HG03442 (cell line): Measurements from ENCODE around the gene OR51L1.
"Not testable (repeated sequence)": the region's sequence is repeated elsewhere in the genome, so short reads cannot be mapped to it uniquely, and the experiment has no call there.

Source experiments
- ATAC-seq: cut with Tn5 transposase; IDR thresholded peaks from one replicate; pipeline ENCODE4 v1.9.1; 2021; ENCODE audit warnings: mild to moderate bottlenecking, moderate library complexity; ENCODE audit not compliant: unreplicated experiment

The OR51L1 gene

GRCh38 chr11:4994551-4994950, at the start of gene OR51L1:
OR51L1 (plus strand) TSS chr11:4994851; CDS start chr11:4998983, 4,132 bp downstream.
- ATAC-seq = no peak

GRCh38 chr11:4947505-4947904, 47.1 kb upstream of the OR51L1 start, which contains the start of gene OR51A4:
OR51A4 (minus strand) TSS chr11:4947605; CDS start chr11:4947100, 505 bp downstream.
- no peak for ATAC-seq

GRCh38 chr11:4955613-4956012, 39.0 kb upstream of the OR51L1 start, which contains the start of gene OR51A2:
OR51A2 (minus strand) TSS chr11:4955713; CDS start chr11:4955713, 0 bp downstream.
- ATAC-seq = not testable (repeated sequence)

- no peak for ATAC-seq
Measured at GRCh38 chr11:4957396-4957795, 37.3 kb upstream of the OR51L1 start.

- ATAC-seq = no peak
Measured at GRCh38 chr11:4960877-4961276, 33.8 kb upstream of the OR51L1 start.

- ATAC-seq = no peak
Measured at GRCh38 chr11:4962816-4963215, 31.8 kb upstream of the OR51L1 start.

GRCh38 chr11:4975436-4975835, 19.2 kb upstream of the OR51L1 start:
- no peak for ATAC-seq

- ATAC-seq = no peak
Measured at GRCh38 chr11:4979036-4979435, 15.6 kb upstream of the OR51L1 start.

GRCh38 chr11:4982678-4983077, 12.0 kb upstream of the OR51L1 start:
- ATAC-seq = no peak

GRCh38 chr11:4983841-4984240, 10.8 kb upstream of the OR51L1 start:
- no peak for ATAC-seq

- peak; percentile 39 for ATAC-seq
Measured at GRCh38 chr11:4991060-4991459, 3.6 kb upstream of the OR51L1 start.

GRCh38 chr11:5004424-5005274, 10.0 kb downstream of the OR51L1 start:
- ATAC-seq = no peak

- no peak for ATAC-seq
Measured at GRCh38 chr11:5007561-5007960, 12.9 kb downstream of the OR51L1 start.

GRCh38 chr11:5011254-5011653, 16.6 kb downstream of the OR51L1 start:
- ATAC-seq = no peak

GRCh38 chr11:5013012-5013411, 18.4 kb downstream of the OR51L1 start:
- no peak for ATAC-seq

- no peak for ATAC-seq
Measured at GRCh38 chr11:5021996-5022395, 27.3 kb downstream of the OR51L1 start.

- no peak for ATAC-seq
Measured at GRCh38 chr11:5036669-5037068, 42.0 kb downstream of the OR51L1 start.

GRCh38 chr11:5037926-5038325, 43.3 kb downstream of the OR51L1 start:
- ATAC-seq = no peak

- no peak for ATAC-seq
Measured at GRCh38 chr11:5038341-5038740, 43.7 kb downstream of the OR51L1 start.

- ATAC-seq = no peak
Measured at GRCh38 chr11:5040876-5041275, 46.2 kb downstream of the OR51L1 start.

- ATAC-seq = no peak
Measured at GRCh38 chr11:5042091-5042490, 47.4 kb downstream of the OR51L1 start.

- ATAC-seq = no peak
Measured at GRCh38 chr11:5043380-5043779, 48.7 kb downstream of the OR51L1 start.

- ATAC-seq = no peak
Measured at GRCh38 chr11:5046226-5046625, 51.6 kb downstream of the OR51L1 start, which contains the start of gene OR52J3. OR52J3 (plus strand) TSS chr11:5046526; CDS start chr11:5046526, 0 bp downstream.
